GM12873 (cell line): Measurements from ENCODE around the gene TRAF3IP3.
A peak's percentile ranks its signal among the peaks of the same experiment; 100 is the strongest.

Experiments used
- TF ChIP-seq, protein P1 (sequence below): IDR thresholded peaks from 2 replicates; pipeline ENCODE4 v1.5.1; 2012; ENCODE audit warnings: low read depth, mild to moderate bottlenecking, moderate library complexity, low read length, control low read depth; ENCODE audit not compliant: insufficient read depth; ENCODE audit errors: missing control alignments

The TRAF3IP3 gene

DNA sequence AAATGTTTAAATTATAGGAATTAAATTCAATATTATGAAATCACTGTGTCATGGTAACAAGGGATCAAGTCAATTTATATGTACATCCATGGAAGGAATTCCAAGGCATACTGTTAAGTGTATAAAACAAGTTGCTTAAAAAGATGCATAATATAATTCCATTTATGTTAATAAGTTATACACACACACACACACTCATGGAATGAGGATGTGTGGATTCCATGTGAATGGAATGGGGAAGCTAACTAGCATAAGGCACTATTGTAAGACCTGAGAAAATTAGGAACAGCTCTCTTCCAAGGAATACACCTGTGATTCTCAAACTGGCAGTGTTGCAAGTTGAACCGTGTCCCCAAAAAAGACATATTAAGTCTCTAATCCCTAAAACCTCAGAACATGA lies 17.6 kb upstream of the TRAF3IP3 start:
- TF ChIP-seq, protein P1, sequence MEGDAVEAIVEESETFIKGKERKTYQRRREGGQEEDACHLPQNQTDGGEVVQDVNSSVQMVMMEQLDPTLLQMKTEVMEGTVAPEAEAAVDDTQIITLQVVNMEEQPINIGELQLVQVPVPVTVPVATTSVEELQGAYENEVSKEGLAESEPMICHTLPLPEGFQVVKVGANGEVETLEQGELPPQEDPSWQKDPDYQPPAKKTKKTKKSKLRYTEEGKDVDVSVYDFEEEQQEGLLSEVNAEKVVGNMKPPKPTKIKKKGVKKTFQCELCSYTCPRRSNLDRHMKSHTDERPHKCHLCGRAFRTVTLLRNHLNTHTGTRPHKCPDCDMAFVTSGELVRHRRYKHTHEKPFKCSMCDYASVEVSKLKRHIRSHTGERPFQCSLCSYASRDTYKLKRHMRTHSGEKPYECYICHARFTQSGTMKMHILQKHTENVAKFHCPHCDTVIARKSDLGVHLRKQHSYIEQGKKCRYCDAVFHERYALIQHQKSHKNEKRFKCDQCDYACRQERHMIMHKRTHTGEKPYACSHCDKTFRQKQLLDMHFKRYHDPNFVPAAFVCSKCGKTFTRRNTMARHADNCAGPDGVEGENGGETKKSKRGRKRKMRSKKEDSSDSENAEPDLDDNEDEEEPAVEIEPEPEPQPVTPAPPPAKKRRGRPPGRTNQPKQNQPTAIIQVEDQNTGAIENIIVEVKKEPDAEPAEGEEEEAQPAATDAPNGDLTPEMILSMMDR, result no peak

DNA sequence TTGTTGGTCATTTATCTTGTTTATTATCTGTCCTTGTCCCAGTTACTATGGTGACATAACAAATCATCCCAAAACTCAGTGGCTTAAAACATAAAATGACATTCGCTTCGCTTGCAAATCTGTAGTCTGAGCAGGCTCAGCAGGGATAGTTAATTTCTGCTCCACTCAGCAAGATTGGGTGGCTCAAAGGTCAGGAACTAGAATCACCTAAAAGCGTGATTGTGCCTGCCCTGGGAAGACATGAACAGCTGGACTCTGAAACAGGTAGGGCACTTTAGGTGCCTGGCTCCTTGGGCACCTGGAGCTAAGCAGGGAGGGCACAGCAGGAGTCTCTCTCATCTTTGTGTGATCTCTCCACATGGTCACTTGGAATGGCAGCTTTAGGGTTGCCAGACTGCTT lies 14.7 kb upstream of the TRAF3IP3 start:
- TF ChIP-seq, protein P1, result no peak

GRCh38 chr1:209741889-209742288 lies 14.0 kb upstream of the TRAF3IP3 start:
- TF ChIP-seq, protein P1, result no peak

- TF ChIP-seq, protein P1, result no peak
These were observed 13.3 kb upstream of the TRAF3IP3 start for GRCh38 chr1:209742409-209743144.

- TF ChIP-seq, protein P1, result no peak
These were observed 12.7 kb upstream of the TRAF3IP3 start for GRCh38 chr1:209743145-209743482.

GRCh38 chr1:209746451-209747165 lies 9.2 kb upstream of the TRAF3IP3 start:
- TF ChIP-seq, protein P1, result no peak

- TF ChIP-seq, protein P1, result peak; percentile 91
These were observed 8.1 kb upstream of the TRAF3IP3 start for GRCh38 chr1:209747580-209748262.
